ENCODE data around the gene SEMA3F.

Gene SEMA3F

GRCh38 chr3:50235716-50236483 lies 80.8 kb downstream of the SEMA3F start, which contains the start of gene GNAI2:
GNAI2 (plus strand) TSS chr3:50236204; CDS start chr3:50236336, 132 bp downstream.
- peak; percentile 99 for DNase-seq (ENCODE audit: low read depth)

- DNase-seq (ENCODE audit: low read depth) = no peak
Observed at GRCh38 chr3:50236484-50237132, 81.5 kb downstream of the SEMA3F start.

DNA sequence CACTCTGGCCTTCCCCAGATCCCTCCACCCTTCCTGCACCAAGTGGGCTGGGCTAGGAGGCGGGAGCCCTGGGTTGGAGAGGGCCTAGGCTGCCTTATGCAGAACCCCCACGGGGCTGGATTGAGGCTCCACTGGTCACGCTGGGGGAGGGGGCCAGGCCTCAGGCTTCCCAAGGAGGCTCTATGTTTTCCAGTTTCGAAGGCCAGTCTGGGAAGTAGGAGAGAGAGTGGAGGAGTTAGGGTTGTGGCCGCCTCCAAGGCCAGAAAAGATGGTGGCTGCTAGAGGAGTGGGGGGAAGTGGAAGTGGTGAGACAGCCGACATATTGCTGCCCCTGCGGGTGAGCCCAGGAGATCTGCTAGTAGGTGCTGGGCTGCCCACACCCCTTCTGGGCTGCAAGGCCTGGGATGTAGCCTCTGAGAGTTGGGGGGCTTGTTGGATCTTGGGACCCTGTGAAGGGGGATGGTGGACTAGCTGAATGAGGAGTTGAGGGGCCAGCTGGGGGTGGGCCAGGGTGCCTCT lies 82.1 kb downstream of the SEMA3F start:
- no peak for DNase-seq (ENCODE audit: low read depth)

GRCh38 chr3:50237754-50238548 lies 82.8 kb downstream of the SEMA3F start:
- peak; percentile 84 for DNase-seq (ENCODE audit: low read depth)

DNA sequence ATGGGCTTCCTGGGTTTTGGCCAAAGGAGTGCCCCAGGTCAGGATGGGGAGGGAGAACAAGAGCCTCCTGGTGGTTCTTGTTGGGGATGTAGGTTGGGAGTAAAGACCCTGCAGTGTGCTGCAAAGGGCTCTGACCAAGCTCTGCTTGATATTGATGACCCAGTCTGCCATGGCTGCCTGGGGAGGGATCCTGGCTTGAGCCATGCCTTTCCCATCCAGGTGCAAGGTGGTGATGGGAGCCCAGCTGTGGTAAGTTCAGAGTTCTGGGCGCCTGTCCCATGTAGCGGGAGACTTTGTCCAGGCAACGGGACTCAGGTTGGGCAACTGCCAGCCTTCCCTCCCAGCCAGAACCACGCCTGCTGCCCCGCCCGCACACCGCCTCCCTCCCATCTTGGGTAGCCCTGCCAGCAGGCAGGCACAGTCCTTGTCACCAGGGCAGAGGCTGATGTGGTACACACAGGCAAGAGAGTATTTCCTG lies 83.5 kb downstream of the SEMA3F start:
- no peak for DNase-seq (ENCODE audit: low read depth)

All from stimulated activated CD8-positive, alpha-beta memory T cell treated with anti-CD3 and anti-CD28 coated beads, Interleukin-4, amount 100 ng/mL, for 24 hours (primary cell).